ENCODE measurements around the gene SLC14A1.

SLC14A1 gene

GRCh38 chr18:45760462-45761036, 36.6 kb downstream of the SLC14A1 start:
- DNase-seq = no peak

- no peak for DNase-seq
Observed at GRCh38 chr18:45761512-45762114, 37.6 kb downstream of the SLC14A1 start.

- DNase-seq = no peak
Observed at GRCh38 chr18:45764000-45764686, 40.2 kb downstream of the SLC14A1 start.

GRCh38 chr18:45765796-45766195, 41.8 kb downstream of the SLC14A1 start:
- DNase-seq = no peak

GRCh38 chr18:45771587-45772480, 47.9 kb downstream of the SLC14A1 start:
- DNase-seq = no peak

DNA sequence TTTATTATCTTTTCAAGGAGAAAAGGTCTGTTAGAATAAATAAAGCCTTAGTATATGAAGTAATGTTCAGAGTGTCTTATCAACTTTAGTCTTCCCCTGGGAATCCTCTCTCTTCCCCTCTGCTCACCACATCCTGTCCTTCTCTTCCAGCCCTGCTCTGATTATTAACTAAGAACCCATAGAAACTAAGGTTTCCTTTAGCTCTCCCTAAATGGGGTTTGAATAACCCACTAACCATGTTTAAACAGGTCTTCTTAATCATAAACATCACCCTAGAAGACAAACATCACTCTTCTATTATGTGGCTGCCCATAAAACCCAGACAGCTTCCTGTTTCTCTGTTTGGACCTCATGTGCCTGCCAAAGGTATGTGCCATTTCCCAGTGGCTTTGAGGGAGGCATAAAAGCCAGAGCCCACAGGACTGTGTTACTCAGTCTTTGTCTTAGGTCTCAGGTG, 50.1 kb downstream of the SLC14A1 start:
- no peak for DNase-seq

DNA sequence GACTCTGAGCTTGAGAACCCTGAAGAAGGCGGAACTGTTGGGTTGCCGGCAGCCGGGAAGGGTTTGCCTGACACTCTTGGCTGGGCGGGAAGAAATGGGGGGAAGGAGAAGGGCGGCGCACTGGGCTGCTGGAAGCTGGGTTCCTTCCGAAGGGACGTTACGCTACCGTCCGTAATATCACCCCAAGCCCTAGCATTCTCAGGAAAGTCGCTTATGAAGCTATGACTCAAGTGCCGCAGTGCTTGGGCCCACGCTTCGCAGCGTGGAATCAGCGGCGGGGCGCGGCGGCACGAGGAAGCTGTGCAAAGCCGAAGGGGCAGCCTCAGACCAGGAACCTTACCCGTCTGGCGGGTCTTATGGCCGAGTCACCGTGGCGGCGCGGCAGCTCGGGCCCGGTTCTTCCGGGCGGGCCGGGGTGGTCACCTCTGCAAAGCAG, 51.3 kb downstream of the SLC14A1 start:
- DNase-seq = peak; percentile 67

- no peak for DNase-seq
Observed at GRCh38 chr18:45775743-45776142, 51.8 kb downstream of the SLC14A1 start.

GRCh38 chr18:45777393-45777792, 53.4 kb downstream of the SLC14A1 start:
- DNase-seq = no peak

GRCh38 chr18:45780568-45780967, 56.6 kb downstream of the SLC14A1 start:
- DNase-seq = no peak

DNA sequence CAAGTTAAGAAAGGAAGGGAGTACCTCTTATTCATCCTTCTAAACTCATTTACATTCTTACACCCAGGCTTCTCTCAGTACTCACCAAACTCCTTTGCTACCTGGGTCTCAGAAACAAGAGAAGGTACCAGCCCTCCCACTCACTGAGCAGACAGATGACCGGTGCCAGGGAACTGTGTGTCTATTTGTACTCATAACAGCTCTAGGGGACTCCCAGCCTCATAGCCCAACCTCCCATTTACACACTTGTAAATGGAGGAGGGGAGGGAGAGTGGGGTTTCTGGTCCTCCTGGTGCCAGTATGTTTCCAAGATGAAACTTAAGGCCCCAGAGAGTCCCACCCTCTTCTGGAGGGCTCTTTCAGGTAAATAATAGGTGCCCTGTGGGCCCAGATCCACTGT, 58.7 kb downstream of the SLC14A1 start:
- DNase-seq = no peak

- DNase-seq = no peak
Observed at GRCh38 chr18:45783097-45784075, 59.4 kb downstream of the SLC14A1 start.

- DNase-seq = no peak
Observed at GRCh38 chr18:45785134-45785533, 61.2 kb downstream of the SLC14A1 start.

- DNase-seq = no peak
Observed at GRCh38 chr18:45786941-45787340, 63.0 kb downstream of the SLC14A1 start.

DNA sequence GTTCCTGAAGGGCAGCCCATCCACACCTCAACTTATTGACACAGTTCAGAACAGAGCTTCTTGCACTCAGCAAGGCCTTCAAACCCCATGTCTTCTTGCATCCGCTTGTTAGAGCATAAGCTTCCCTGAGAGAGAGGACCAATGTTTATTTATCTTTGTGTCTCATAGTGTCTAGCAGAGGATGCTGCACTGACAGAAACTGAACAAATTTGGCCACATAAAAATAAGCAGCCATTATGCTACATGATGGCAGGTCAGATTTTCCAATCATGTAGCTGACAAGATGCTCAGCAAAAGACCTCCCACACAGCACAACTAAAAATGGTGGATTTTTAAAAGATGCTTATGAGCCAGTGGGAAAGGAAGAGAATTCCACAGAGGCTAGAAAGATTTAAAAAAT, 63.4 kb downstream of the SLC14A1 start:
- DNase-seq = no peak

DNA sequence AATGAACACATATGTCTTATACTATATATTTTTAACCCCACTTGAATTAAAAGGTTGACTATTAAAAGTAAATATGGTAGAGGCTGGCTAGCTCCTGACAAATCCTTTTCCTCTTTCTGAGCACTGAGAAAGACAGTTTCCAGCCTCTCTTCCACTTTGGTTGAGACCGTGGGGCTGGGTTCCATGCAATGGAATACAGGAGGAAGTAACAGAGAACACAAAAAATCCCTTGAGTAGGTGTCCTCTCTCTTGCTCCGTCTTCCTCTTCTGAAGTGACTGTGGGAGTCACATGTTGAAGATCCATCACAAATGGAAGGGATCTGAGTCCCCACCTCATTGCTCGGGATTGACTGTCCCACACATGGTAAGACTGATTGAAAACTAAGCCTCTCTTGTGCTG, 64.9 kb downstream of the SLC14A1 start:
- DNase-seq = no peak

GRCh38 chr18:45792506-45793263, 68.7 kb downstream of the SLC14A1 start:
- DNase-seq = no peak

- no peak for DNase-seq
Observed at GRCh38 chr18:45793264-45793965, 69.4 kb downstream of the SLC14A1 start.

GRCh38 chr18:45801416-45802004, 77.5 kb downstream of the SLC14A1 start:
- DNase-seq = no peak

Data from stimulated activated naive CD4-positive, alpha-beta T cell treated with Interleukin-2 at 50 U/mL for 16 hours (primary cell).